GM12892 (cell line): ENCODE results near the gene PRKAR2A.

Source experiments
- POLR2A ChIP-seq: IDR thresholded peaks from 2 replicates; pipeline ENCODE4 v1.6.1; 2011; ENCODE audit warnings: low read depth, low read length, control low read depth
- POLR2AphosphoS5 ChIP-seq: IDR thresholded peaks from 2 replicates; pipeline ENCODE4 v1.6.1; 2011; ENCODE audit warnings: low read depth, low read length, control low read depth
- TAF1 ChIP-seq: IDR thresholded peaks from 2 replicates; pipeline ENCODE4 v1.6.1; 2011; ENCODE audit warnings: low read depth, mild to moderate bottlenecking, control low read depth, low read length, borderline replicate concordance

DNA sequence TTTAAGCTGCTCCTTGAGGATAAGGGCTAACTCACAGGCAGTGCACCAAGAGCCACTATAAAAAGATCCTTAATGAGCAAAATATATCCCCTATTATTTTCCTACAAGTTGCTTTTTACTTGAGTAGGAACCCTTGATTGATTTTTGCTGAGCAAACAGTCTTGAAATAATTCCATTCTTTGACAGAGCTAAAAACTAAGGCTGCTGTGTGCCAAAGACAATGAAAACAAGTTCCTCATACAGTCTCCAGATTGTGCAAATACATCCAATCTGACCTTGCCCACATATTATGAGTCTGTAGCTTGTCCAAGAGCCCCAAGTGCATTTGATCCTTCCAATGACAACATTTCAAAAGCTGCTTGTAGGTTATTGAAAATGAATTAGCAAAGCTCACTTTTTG, 15.0 kb downstream of the PRKAR2A start:
- TF ChIP-seq POLR2A (no peak), POLR2AphosphoS5 (no peak), TAF1 (no peak)
